Fibroblast of lung (primary cell): Measurements from ENCODE around the gene ZNF766. TPM values are rescaled to one million over a fixed set of nuclear protein-coding genes. Genes with fewer than 3 reads are reported as not detected.

Experiments
- DNase-seq, 2 donors: peaks; one replicate each; pipeline versions ENCODE4 v3.0.0 to v3.0.0-alpha.2; 2010; ENCODE audit warnings: low read depth in 2 of 2
- H2AFZ ChIP-seq: 2 replicates; pipeline ENCODE4 v1.5.1; 2012; ENCODE audit warnings: low read length, control low read depth, inconsistent platforms
- H3K27ac ChIP-seq: 2 replicates; pipeline ENCODE4 v1.5.1; 2011; ENCODE audit warnings: low read length, control low read depth; ENCODE audit not compliant: insufficient read depth
- H3K27me3 ChIP-seq: 2 replicates; pipeline ENCODE4 v1.5.1; 2011; ENCODE audit warnings: mild to moderate bottlenecking, low read length; ENCODE audit not compliant: control insufficient read depth, insufficient read depth
- H3K36me3 ChIP-seq: 2 replicates; pipeline ENCODE4 v1.5.1; 2011; ENCODE audit warnings: low read length; ENCODE audit not compliant: control insufficient read depth, insufficient read depth
- H3K4me1 ChIP-seq: 2 replicates; pipeline ENCODE4 v1.5.1; 2011; ENCODE audit warnings: low read length; ENCODE audit not compliant: control insufficient read depth, insufficient read depth; ENCODE audit errors: extremely low read depth
- H3K4me2 ChIP-seq: 2 replicates; pipeline ENCODE4 v1.5.1; 2011; ENCODE audit warnings: low read length, control low read depth; ENCODE audit not compliant: insufficient read depth; ENCODE audit errors: extremely low read depth
- H3K4me3 ChIP-seq, 4 experiments: fragments of 200-600 bp in 1 of 4; sonication (generic) in 1 of 4; replicated peaks in 1 of 4; 2 replicates each; pipeline ENCODE4 v1.5.1; 2011 to 2016; ENCODE audit warnings: low read length in 4 of 4, low read depth in 3 of 4, mild to moderate bottlenecking in 3 of 4, control low read depth in 2 of 4, inconsistent platforms in 1 of 4, mixed read lengths in 1 of 4; ENCODE audit not compliant: insufficient read depth in 1 of 4; ENCODE audit errors: control extremely low read depth in 1 of 4
- H3K79me2 ChIP-seq: 2 replicates; pipeline ENCODE4 v1.5.1; 2012; ENCODE audit warnings: mild to moderate bottlenecking, low read length, inconsistent platforms; ENCODE audit not compliant: control insufficient read depth, insufficient read depth
- H3K9ac ChIP-seq: 2 replicates; pipeline ENCODE4 v1.5.1; 2011; ENCODE audit warnings: mild to moderate bottlenecking, low read length, control low read depth; ENCODE audit not compliant: insufficient read depth
- H3K9me3 ChIP-seq: 2 replicates; pipeline ENCODE4 v1.5.1; 2012; ENCODE audit warnings: low read depth, low read length; ENCODE audit not compliant: control insufficient read depth, insufficient read depth
- H4K20me1 ChIP-seq: 2 replicates; pipeline ENCODE4 v1.5.1; 2011; ENCODE audit warnings: low read length; ENCODE audit not compliant: control insufficient read depth, insufficient read depth; ENCODE audit errors: extremely low read depth
- CTCF ChIP-seq, 2 donors: IDR thresholded peaks in 1 of 2; conservative IDR thresholded peaks in 1 of 2; 1 replicate in 1 of 2; 2 replicates in 1 of 2; pipeline ENCODE4 v1.5.1; 2011 to 2012; ENCODE audit warnings: low read length in 2 of 2, control low read depth in 1 of 2, inconsistent platforms in 1 of 2, low read depth in 1 of 2, mild to moderate bottlenecking in 1 of 2
- EZH2 ChIP-seq: IDR thresholded peaks from 2 replicates; pipeline ENCODE4 v1.5.1; 2012; ENCODE audit warnings: low read length, control low read depth, mild to moderate bottlenecking; ENCODE audit errors: missing control alignments
- polyA minus RNA-seq: library from RNA; depleted of rRNA, polyadenylated mRNA; stranded (reverse); fragments of >200 nt; gene quantifications from 2 replicates; pipeline ENCODE4 v1.2.3, GENCODE V29; 2011; ENCODE audit warnings: low replicate concordance
- polyA plus RNA-seq, 2 donors: library from polyadenylated mRNA; depleted of rRNA in 1 of 2; stranded (reverse) in 1 of 2; unstranded in 1 of 2; fragments of >200 nt; gene quantifications; 2 replicates each; pipeline ENCODE4 v1.2.1, GENCODE V29; 2011 to 2012; ENCODE audit warnings: missing spikeins in 1 of 2
- total RNA-seq: library from RNA; depleted of rRNA; stranded (reverse); fragments of >200 nt; gene quantifications from 2 replicates; pipeline ENCODE4 v1.2.1, GENCODE V29; 2014

The ZNF766 gene
- 11.6 and 13.7 TPM in 2 replicates for total RNA-seq
- 8.7 and 13.4 TPM in 2 replicates for polyA plus RNA-seq
- 6.2 and 9.5 TPM in 2 replicates for polyA plus RNA-seq (2012)
- 3.3 and 4.1 TPM in 2 replicates for polyA minus RNA-seq

- TF ChIP-seq EZH2 (no peak), CTCF (conservative IDR thresholded peaks at IDR 0.05 in 1 of 2, IDR thresholded peaks at IDR 0.05 in 1 of 2; ENCODE audit: low read depth in 1 of 2, low read length in 2 of 2) (no peak)
- peak within 1 kb of the TSS; percentile 97 for H3K27ac ChIP-seq
- peaks cover 2% of the 10 kb centered on the region for H3K36me3 ChIP-seq
- no peaks in the 10 kb centered on the region for H4K20me1 ChIP-seq
- peak within 1 kb of the TSS; percentile 92 for H3K9ac ChIP-seq
- no peaks in the 10 kb centered on the region for H3K9me3 ChIP-seq
- H3K27me3 ChIP-seq: no peaks in the 10 kb centered on the region
- H3K79me2 ChIP-seq: peaks cover 31% of the 10 kb centered on the region
- H3K4me3 ChIP-seq: peak within 1 kb of the TSS; percentile 50 to 92 (median 90)
- DNase-seq: peak; percentile 94 to 95
- peak within 1 kb of the TSS; percentile 93 for H3K4me2 ChIP-seq
- peak within 1 kb of the TSS; percentile 71 for H2AFZ ChIP-seq
- H3K4me1 ChIP-seq: no peaks in the 10 kb centered on the region
Measured at GRCh38 chr19:52269338-52270261, at the start of gene ZNF766. Gene ZNF766 (plus strand): TSS chr19:52269587. CDS start chr19:52269614, 27 bp downstream.

- H2AFZ ChIP-seq: no peak overlapping the region
- H3K79me2 ChIP-seq: no peaks in the 10 kb centered on the region
- H3K9me3 ChIP-seq: no peaks in the 10 kb centered on the region
- H3K4me3 ChIP-seq: no peak overlapping the region
- DNase-seq: no peak
- H3K9ac ChIP-seq: no peak overlapping the region
- H3K4me1 ChIP-seq: no peaks in the 10 kb centered on the region
- H3K4me2 ChIP-seq: no peak overlapping the region
- H3K36me3 ChIP-seq: peaks cover 46% of the 10 kb centered on the region
- no peaks in the 10 kb centered on the region for H3K27me3 ChIP-seq
- no peak overlapping the region for H3K27ac ChIP-seq
- TF ChIP-seq EZH2 (no peak), CTCF (conservative IDR thresholded peaks at IDR 0.05 in 1 of 2, IDR thresholded peaks at IDR 0.05 in 1 of 2; ENCODE audit: low read depth in 1 of 2, low read length in 2 of 2) (no peak)
- H4K20me1 ChIP-seq: no peaks in the 10 kb centered on the region
Measured at GRCh38 chr19:52219611-52220010, 49.8 kb upstream of the ZNF766 start.

GRCh38 chr19:52221031-52221430, 48.4 kb upstream of the ZNF766 start:
- no peak for DNase-seq
- H3K27ac ChIP-seq: no peak overlapping the region
- no peaks in the 10 kb centered on the region for H3K79me2 ChIP-seq
- no peaks in the 10 kb centered on the region for H3K27me3 ChIP-seq
- no peak overlapping the region for H3K9ac ChIP-seq
- no peaks in the 10 kb centered on the region for H3K4me1 ChIP-seq
- H3K4me2 ChIP-seq: no peak overlapping the region
- H3K9me3 ChIP-seq: no peaks in the 10 kb centered on the region
- no peak overlapping the region for H3K4me3 ChIP-seq
- H4K20me1 ChIP-seq: no peaks in the 10 kb centered on the region
- TF ChIP-seq CTCF (conservative IDR thresholded peaks at IDR 0.05 in 1 of 2, IDR thresholded peaks at IDR 0.05 in 1 of 2; ENCODE audit: low read depth in 1 of 2, low read length in 2 of 2) (no peak), EZH2 (no peak)
- no peak overlapping the region for H2AFZ ChIP-seq
- H3K36me3 ChIP-seq: peaks cover 46% of the 10 kb centered on the region
